Measurements from ENCODE around the gene OTOL1.
"Not testable (repeated sequence)": the region's sequence is repeated elsewhere in the genome, so short reads cannot be mapped to it uniquely, and the experiment has no call there.

The OTOL1 gene

GRCh38 chr3:161496508-161496907 lies at the start of gene OTOL1:
OTOL1 (plus strand) TSS chr3:161496808; CDS start chr3:161496808, 0 bp downstream.
- DNase-seq: no peak

- no peak for DNase-seq
Observed at GRCh38 chr3:161449785-161450184, 46.8 kb upstream of the OTOL1 start.

- no peak for DNase-seq
Observed at GRCh38 chr3:161452179-161452578, 44.4 kb upstream of the OTOL1 start.

GRCh38 chr3:161454615-161455014 lies 42.0 kb upstream of the OTOL1 start:
- no peak for DNase-seq

GRCh38 chr3:161455962-161456361 lies 40.6 kb upstream of the OTOL1 start:
- DNase-seq: no peak

GRCh38 chr3:161462138-161462537 lies 34.5 kb upstream of the OTOL1 start:
- DNase-seq: no peak

- no peak for DNase-seq
Observed at GRCh38 chr3:161471211-161471610, 25.4 kb upstream of the OTOL1 start.

GRCh38 chr3:161474139-161474538 lies 22.5 kb upstream of the OTOL1 start:
- no peak for DNase-seq

GRCh38 chr3:161474741-161475140 lies 21.9 kb upstream of the OTOL1 start:
- DNase-seq: no peak

GRCh38 chr3:161475206-161475605 lies 21.4 kb upstream of the OTOL1 start:
- no peak for DNase-seq

- peak; percentile 5 for DNase-seq
Observed at GRCh38 chr3:161475905-161476304, 20.7 kb upstream of the OTOL1 start.

GRCh38 chr3:161484226-161484625 lies 12.4 kb upstream of the OTOL1 start:
- DNase-seq: no peak

- DNase-seq: not testable (repeated sequence)
Observed at GRCh38 chr3:161488284-161488683, 8.3 kb upstream of the OTOL1 start.

- no peak for DNase-seq
Observed at GRCh38 chr3:161489395-161489794, 7.2 kb upstream of the OTOL1 start.

GRCh38 chr3:161490845-161491244 lies 5.8 kb upstream of the OTOL1 start:
- DNase-seq: not testable (repeated sequence)

GRCh38 chr3:161498259-161498921 lies 1.8 kb downstream of the OTOL1 start:
- DNase-seq: no peak

- DNase-seq: peak; percentile 79
Observed at GRCh38 chr3:161500068-161500796, 3.6 kb downstream of the OTOL1 start.

- no peak for DNase-seq
Observed at GRCh38 chr3:161503271-161503670, 6.7 kb downstream of the OTOL1 start.

- peak; percentile 31 for DNase-seq
Observed at GRCh38 chr3:161508852-161509477, 12.4 kb downstream of the OTOL1 start.

- no peak for DNase-seq
Observed at GRCh38 chr3:161510510-161511260, 14.1 kb downstream of the OTOL1 start.

- DNase-seq: no peak
Observed at GRCh38 chr3:161523916-161524315, 27.3 kb downstream of the OTOL1 start.

- DNase-seq: no peak
Observed at GRCh38 chr3:161531930-161532329, 35.3 kb downstream of the OTOL1 start.

GRCh38 chr3:161540594-161540993 lies 44.0 kb downstream of the OTOL1 start:
- DNase-seq: no peak

Measured in kidney glomerular epithelial cell (primary cell).